HG03432 (cell line): ENCODE results near the gene KMT5C.

ENCODE experiments used
- ATAC-seq: cut with Tn5 transposase; IDR thresholded peaks from one replicate; pipeline ENCODE4 v1.9.1; 2021; ENCODE audit warnings: mild to moderate bottlenecking, moderate library complexity; ENCODE audit not compliant: unreplicated experiment

The KMT5C gene

GRCh38 chr19:55339105-55339888, at the start of gene KMT5C:
Gene KMT5C (plus strand): TSS chr19:55339876. CDS start chr19:55341937, 2,061 bp downstream.
- peak; percentile 82 for ATAC-seq

DNA sequence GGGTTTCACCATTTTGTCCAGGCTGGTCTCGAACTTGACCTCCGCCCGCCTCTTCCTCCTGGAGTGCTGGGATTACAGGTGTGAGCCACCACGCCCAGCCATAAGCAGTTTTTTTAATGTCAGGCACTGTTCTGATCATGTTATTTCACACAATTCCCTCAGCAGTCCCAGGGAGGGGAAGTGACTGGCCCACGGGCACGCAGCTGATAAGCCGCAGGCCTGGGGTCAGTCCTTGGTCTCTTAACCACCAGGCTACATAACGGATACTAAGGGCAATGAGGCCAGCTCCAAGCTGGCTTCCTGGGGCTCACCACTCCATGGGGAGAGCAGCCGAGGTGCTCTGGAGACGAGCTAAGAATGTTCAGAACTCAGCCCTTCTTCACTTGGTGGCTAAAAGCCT, 42.4 kb upstream of the KMT5C start:
- ATAC-seq: no peak

DNA sequence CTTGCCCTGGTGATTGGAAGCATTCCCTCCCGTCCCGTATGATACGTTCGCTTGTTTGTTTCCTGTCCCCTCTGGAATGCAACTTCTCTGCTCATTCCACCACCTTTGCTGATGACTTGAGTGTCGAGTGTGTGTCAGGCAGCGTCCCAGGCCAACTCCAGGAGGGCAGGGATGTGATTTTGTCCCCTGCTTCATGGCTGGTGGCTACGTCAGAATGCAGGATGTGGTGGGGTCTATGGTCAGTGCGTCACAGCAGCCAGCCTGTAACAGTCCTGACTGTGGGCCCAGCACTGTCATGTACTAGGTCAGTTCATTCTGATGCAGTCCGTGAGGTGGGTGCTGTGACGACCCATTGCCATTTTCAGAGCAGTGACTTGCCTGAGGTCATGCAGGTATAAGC, 39.7 kb upstream of the KMT5C start:
- ATAC-seq: no peak

DNA sequence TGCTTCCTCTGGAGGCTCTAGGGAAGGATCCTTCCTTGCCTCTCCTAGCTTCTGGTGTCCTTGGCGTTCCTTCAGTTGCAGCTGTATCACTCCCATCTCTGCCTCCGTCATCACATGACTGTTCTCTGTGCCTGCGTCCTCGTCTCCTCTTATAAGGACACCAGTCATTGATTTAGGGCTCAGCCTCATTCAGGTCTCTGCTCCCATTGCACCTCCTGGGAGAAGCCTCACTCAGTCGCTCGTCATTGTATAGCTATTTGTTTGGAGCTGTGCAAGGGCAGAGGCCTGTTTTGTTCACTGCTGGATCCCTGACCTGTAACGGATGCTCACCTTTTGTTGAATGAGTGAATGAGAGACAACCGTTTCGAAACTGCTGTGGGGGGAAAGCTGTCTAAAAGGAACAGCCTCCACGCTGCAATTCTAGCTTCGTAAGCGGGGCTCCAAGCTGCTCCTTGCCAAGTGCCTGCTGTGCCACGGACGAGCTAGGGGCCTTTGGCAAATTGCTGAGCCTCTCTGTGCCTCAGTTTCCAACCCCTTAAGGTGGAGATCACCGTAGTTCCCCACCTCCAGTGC, 38.7 kb upstream of the KMT5C start:
- no peak for ATAC-seq

DNA sequence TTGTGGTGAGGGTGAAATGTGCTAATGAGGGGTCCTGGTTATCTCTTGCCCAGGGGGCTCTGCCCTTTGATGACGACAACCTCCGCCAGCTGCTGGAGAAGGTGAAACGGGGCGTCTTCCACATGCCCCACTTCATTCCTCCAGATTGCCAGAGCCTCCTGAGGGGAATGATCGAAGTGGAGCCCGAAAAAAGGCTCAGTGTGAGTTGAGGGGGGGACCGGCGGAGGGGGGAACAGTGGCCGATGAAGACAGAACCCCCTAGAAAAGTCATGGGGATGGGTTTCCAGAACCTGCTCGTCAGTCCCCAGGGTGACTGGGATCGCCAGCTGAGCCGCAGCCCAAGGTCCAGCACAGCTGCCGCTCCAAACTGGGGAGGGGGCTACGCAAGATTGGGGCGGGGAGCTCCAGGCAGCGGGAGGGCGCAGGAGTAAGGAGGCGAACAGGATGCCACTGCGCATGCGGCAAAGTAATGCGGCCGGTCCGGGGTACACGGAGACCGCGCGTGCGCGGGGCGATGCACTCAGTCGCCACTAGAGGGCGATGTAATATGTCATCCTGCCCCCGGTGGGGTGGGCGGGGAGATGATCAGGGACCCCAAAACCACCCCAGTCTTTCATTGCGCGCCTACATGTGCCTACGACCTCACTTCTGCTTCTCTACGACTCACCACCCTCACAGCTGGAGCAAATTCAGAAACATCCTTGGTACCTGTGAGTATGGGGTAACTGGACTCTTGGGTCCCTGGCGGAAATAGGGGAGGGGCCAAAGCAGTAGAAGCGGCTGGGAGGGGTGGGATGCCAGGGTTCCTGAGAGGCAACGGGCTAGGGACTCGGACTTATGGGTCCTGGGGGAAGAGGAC, 38.0 kb upstream of the KMT5C start:
- ATAC-seq: peak; percentile 68

- no peak for ATAC-seq
Measured at GRCh38 chr19:55302318-55302703, 37.4 kb upstream of the KMT5C start.

- ATAC-seq: no peak
Measured at GRCh38 chr19:55303477-55303876, 36.2 kb upstream of the KMT5C start.

DNA sequence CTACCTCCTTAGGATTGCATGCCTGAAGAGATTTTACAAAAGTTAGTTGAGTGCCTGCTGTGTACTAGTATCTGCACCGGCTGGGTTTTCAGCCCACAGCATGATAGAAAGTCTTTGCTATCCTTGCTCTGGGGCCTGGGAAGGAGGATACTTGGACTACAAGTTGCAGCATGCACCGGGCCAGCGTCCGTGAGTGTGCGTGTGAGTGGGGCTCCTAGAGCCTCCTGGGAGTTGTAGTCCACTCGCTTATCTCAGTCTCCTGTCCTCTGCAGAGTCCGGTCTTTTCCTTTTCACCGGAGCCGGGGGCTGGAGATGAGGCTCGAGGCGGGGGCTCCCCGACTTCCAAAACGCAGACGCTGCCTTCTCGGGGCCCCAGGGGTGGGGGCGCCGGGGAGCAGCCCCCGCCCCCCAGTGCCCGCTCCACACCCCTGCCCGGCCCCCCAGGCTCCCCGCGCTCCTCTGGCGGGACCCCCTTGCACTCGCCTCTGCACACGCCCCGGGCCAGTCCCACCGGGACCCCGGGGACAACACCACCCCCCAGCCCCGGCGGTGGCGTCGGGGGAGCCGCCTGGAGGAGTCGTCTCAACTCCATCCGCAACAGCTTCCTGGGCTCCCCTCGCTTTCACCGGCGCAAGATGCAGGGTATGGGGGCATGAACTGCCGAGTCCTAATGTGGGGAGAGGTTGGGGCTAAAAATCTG, 35.2 kb upstream of the KMT5C start:
- peak; percentile 39 for ATAC-seq

DNA sequence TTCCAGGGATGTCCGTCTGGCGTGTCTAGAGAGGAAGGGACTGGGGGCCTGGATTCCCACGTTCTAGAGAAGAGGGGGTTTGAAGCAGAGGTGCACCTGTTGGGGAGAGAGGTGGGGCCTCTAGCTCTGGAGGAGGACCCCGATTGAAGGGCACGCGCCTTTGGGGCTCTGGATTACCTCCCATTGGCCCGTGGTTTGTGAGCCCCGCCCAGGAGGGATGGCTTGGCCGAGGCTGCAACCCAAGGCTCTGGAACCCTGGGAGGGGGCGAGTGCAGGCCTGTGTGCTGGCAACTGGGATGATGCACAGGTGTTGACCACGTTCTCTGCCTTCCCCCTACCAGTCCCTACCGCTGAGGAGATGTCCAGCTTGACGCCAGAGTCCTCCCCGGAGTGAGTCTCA, 34.7 kb upstream of the KMT5C start:
- no peak for ATAC-seq

- no peak for ATAC-seq
Measured at GRCh38 chr19:55305491-55305890, 34.2 kb upstream of the KMT5C start.

DNA sequence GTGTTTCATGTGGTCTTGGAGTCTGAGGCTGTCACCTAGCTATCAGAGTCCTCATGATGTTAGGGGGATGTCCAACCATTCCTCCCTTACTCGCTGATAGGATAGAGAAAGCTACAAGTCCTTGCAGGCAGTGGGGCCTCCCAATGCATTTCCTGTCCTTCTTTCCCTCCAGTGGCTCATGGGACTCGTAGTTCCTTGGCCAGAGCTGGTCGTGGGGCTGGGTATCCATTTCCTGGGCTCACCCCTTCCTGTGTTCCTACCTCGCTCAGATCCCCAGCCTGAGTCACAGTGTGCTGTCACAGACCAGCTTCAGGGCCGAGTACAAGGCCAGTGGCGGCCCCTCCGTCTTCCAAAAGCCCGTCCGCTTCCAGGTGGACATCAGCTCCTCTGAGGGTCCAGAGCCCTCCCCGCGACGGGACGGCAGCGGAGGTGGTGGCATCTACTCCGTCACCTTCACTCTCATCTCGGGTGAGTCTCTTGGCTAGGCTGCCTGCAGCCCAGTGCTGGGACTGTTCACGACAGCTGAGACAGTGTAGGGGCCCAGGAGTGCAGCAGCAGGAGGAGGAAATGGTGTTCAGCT, 33.6 kb upstream of the KMT5C start:
- ATAC-seq: no peak

- no peak for ATAC-seq
Measured at GRCh38 chr19:55306712-55307111, 33.0 kb upstream of the KMT5C start.

DNA sequence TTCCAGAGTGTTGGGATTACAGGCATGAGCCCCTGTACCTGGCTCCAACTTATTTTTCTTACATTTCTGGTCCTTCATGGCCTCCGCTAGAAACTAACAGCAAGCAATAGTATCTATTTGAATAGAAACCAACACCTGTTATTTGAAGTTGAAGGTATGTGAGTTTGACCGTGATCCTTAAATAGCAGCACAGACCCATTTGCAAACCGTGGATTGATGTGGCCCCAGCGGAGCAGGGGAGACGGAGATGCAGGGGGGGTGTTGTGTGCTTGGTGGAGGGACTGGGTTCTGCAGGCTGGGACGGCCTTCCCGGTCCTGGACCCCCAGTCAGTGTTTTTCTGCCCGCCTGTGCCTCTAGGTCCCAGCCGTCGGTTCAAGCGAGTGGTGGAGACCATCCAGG, 31.4 kb upstream of the KMT5C start:
- ATAC-seq: no peak

DNA sequence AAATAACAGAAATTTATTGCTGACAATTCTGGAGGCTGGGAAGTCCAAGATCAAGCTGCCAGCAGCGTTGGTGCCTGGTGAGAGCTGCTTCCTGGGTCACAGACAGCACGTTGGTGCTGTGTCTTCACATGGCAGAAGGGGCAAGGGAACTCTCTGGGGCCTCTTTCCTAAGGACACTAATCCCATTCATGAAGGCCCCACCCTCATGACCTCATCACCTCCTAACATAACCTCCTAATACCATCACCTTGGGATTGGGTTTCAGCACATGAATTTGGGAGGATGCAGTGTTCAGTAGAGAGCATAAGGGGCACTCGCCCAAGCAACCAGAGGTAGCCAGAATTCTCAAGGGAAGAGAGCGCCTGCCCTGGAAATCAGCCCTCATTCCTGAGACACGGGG, 30.2 kb upstream of the KMT5C start:
- no peak for ATAC-seq

DNA sequence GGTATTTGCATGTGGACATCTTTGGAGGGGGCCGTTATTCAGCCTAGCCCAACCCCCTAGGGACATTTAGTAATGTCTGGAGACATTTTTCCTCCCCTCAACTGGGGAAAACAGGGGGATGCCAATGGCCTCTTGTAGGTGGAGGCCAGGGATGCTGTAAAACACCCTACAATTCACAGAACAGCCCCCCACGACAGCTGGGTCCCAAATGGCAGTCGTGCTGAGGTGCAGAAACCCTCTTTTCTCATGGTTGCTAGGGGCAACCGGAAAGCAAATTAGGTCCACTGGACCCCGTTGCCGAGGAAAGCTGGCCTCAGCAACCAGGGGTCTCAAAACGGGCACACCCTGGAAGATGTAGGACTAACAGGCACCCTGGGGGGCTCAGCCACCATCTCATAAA, 29.2 kb upstream of the KMT5C start:
- ATAC-seq: no peak

- no peak for ATAC-seq
Measured at GRCh38 chr19:55311397-55311796, 28.3 kb upstream of the KMT5C start.

GRCh38 chr19:55311797-55312196, 27.9 kb upstream of the KMT5C start:
- ATAC-seq: no peak

GRCh38 chr19:55312621-55313512, 26.8 kb upstream of the KMT5C start:
- ATAC-seq: no peak

GRCh38 chr19:55314396-55314795, 25.3 kb upstream of the KMT5C start:
- no peak for ATAC-seq
